HL-60/S4 (cell line): ENCODE measurements around the gene FSIP1.

Experiments used
- in situ Hi-C: fragments of 300-500 bp; cut with MboI; formaldehyde crosslinking; loops from 2 replicates; pipeline ENCODE4 v1.14.3; 2022; ENCODE audit warnings: low sequenced_read_pairs

FSIP1 gene

GRCh38 chr15:39598958-39599845 lies 183.4 kb downstream of the FSIP1 start:
- in situ Hi-C loops, result no loop called here

DNA sequence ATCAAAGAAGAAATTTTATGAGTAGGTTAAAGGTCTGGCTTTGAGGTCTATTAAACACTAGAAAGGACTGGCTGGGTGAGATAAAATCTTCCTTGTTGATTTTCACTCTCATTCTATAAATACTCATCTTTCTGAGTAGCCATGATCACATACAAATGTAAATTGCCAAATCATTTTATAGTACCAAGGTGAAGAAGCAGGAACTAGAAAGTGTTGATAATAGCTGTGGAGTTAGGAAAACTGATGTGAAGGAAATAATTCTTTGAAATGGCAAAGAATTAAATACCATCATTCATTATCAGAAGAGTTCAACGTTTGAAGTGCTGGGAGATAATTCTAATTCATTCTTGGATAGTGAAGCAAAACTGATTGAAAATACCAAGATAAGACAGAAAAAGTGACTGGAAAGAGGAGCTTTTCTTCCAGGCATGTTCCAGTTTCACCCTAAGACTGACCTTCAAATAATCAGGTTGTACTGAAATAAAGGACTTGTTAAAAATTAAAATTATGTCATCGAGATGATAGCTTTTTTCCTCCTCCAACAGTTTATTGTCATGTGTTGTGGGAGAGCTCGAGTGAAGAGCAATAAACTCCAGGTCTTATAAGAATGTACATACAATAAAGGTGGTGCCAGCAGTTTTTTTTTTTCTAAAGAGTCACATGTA lies 184.3 kb downstream of the FSIP1 start:
- in situ Hi-C loops, result no loop called here

GRCh38 chr15:39597751-39598185 lies 184.9 kb downstream of the FSIP1 start:
- in situ Hi-C loops, result no loop called here

- in situ Hi-C loops, result no loop called here
Observed at GRCh38 chr15:39597336-39597735, 185.3 kb downstream of the FSIP1 start.

DNA sequence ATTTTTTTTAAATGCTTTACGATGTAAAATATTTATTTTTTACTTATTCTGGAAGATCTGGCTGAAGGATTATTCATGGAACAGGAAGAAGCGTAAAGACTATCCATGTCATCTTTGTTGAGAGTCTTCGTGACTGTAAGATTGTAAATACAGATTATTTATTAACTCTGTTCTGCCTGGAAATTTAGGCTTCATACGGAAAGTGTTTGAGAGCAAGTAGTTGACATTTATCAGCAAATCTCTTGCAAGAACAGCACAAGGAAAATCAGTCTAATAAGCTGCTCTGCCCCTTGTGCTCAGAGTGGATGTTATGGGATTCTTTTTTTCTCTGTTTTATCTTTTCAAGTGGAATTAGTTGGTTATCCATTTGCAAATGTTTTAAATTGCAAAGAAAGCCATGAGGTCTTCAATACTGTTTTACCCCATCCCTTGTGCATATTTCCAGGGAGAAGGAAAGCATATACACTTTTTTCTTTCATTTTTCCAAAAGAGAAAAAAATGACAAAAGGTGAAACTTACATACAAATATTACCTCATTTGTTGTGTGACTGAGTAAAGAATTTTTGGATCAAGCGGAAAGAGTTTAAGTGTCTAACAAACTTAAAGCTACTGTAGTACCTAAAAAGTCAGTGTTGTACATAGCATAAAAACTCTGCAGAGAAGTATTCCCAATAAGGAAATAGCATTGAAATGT lies 186.1 kb downstream of the FSIP1 start:
- in situ Hi-C loops, result no loop called here

- in situ Hi-C loops, result no loop called here
Observed at GRCh38 chr15:39595338-39596221, 187.1 kb downstream of the FSIP1 start.

GRCh38 chr15:39594446-39595337 lies 187.9 kb downstream of the FSIP1 start:
- in situ Hi-C loops, result no loop called here

DNA sequence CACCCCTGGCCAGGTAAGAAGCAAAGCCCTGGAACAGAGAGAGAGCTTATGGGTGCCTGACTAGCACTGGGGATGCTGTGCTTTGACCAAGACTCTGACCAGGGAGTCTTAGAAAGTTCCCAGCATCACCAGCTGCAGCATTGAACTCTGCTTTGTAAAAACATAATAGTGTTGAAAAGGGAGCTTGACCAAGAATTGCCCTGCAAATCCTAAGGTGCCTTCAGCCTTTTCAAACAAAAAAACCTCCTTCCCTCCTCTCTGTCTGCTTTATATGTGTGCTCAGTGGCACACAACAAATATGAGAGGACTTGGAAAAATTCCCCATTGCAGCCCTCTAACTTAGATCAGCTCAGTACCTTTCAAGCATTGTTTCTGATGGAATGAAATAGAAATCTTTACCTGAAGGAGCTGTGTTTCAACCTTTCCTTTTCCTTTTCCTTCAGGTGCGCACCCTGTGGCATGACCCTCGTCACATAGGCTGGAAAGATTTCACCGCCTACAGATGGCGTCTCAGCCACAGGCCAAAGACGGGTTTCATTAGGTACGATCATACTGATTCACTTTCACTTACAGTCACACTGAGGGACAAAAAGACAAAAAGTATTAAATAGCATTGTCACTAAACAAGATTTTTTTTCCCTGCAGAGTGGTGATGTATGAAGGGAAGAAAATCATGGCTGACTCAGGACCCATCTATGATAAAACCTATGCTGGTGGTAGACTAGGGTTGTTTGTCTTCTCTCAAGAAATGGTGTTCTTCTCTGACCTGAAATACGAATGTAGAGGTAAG lies 188.8 kb downstream of the FSIP1 start:
- in situ Hi-C loops, result no loop called here

- in situ Hi-C loops, result no loop called here
Observed at GRCh38 chr15:39593071-39593655, 189.5 kb downstream of the FSIP1 start.

DNA sequence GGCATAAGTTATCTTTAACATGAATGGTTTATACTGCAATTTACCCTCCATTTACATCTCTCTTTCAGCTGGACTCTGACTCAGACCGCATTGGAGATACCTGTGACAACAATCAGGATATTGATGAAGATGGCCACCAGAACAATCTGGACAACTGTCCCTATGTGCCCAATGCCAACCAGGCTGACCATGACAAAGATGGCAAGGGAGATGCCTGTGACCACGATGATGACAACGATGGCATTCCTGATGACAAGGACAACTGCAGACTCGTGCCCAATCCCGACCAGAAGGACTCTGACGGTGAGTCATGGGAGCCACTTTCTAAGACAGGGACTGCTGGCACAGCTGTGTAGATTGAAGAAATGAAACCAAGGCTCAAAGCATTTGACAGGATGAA lies 190.1 kb downstream of the FSIP1 start:
- in situ Hi-C loops, result no loop called here

DNA sequence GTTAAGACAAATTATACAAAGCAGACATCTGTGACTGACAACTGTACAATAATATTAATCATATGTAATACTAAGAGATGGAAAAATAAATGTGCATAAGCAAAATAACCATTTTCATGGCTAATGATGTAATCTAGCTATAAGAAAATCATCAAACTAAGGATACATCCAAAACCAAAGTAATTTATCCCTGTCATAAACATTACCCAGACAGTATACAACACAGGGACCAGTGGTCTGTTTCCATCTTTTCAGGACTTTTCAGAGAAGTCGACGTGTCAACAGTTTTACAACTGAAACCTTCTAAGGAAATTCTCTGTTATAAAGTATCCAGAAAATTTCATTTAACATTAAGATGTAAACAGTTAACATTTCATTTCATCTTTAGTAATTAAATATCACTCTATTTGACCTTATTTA lies 190.7 kb downstream of the FSIP1 start:
- in situ Hi-C loops, result no loop called here

DNA sequence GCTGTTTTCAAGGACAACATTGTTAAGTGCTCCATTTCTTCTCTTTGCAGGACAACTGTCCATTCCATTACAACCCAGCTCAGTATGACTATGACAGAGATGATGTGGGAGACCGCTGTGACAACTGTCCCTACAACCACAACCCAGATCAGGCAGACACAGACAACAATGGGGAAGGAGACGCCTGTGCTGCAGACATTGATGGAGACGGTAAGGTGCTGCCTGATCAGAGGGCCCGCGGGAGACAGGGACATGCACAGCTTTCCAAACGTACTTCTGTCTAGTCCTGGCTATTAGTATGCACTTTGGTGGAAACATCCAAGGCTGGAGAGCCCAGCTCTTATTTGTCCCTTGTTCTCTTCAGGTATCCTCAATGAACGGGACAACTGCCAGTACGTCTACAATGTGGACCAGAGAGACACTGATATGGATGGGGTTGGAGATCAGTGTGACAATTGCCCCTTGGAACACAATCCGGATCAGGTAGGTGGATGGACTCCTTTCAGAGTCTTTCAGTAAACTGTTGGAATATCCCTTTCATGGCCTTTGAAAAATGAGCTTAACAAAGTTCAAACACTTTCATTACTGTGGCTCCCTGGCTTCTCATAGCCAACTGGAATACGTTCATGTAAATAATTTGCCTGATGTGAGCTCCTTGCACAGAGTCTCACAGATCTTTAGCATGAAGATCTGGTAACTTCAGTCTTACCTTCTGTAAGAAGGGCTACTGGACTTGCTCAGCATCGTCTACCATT lies 191.3 kb downstream of the FSIP1 start:
- in situ Hi-C loops, result no loop called here

- in situ Hi-C loops, result no loop called here
Observed at GRCh38 chr15:39589815-39590644, 192.6 kb downstream of the FSIP1 start.

DNA sequence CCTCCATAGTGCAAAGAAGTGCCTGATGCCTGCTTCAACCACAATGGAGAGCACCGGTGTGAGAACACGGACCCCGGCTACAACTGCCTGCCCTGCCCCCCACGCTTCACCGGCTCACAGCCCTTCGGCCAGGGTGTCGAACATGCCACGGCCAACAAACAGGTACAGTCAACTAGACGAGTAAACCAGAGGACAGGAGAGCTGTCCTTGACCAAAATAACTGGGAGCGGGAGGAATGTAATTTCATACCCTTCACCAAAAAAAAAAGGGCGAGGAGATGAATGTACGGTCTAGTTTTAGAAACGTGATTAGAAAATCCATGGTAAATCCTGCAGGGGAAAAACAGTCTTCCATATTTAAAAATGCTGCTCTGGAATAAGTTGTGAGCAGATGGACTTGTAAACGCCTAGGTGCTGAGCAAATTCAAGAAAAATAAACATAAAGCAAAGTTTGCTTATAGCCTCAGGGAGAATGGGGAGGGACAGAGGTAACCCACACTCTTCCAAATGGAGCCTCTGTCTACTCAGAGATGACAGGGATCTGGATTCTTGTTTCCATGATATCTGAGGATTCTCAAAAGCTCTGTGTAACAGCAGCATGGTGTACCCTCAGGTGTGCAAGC lies 193.3 kb downstream of the FSIP1 start:
- in situ Hi-C loops, result no loop called here

GRCh38 chr15:39588531-39589192 lies 194.0 kb downstream of the FSIP1 start:
- in situ Hi-C loops, result no loop called here
